Measurements from ENCODE around the gene BOD1L1.

The BOD1L1 gene

DNA sequence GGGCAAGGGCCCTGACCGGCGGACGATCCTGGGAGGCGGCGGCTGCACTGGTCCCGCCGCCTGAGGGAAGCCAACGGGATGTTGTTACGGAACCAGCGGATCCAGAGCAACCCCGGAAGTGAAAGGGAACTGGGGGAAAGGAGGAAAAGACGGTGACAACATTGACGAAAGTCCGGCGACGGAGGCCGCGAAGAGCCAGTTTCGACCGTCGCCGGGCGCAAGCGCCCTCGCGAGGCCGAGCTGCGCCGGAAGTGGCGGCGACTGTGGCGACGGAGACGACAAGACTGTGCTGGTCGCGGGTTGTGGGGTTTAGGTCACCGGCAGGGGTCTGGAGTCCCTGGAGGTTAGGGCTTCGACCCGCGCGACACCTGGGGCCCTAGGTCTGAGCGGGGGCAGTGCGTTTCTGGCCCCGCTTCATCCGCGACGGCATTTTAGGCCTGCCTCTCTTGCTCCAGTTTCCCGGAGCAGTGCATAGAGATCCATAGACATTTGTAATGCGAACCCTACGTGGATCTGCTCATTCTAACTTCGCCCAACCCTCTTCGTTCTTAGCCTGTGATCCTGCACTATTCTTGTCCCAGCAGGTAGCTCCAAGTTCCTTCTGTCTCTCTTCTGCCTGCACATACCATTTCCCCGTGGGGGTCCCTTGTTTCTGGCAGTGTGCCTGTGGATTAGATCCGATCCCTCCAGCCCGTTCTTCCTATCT is at the start of gene BOD1L1:
BOD1L1 (minus strand) TSS at position 120 of the 706 bp plus-strand sequence. CDS start 138 bp downstream, outside the sequence.
- DNase-seq, result peak; percentile 86

DNA sequence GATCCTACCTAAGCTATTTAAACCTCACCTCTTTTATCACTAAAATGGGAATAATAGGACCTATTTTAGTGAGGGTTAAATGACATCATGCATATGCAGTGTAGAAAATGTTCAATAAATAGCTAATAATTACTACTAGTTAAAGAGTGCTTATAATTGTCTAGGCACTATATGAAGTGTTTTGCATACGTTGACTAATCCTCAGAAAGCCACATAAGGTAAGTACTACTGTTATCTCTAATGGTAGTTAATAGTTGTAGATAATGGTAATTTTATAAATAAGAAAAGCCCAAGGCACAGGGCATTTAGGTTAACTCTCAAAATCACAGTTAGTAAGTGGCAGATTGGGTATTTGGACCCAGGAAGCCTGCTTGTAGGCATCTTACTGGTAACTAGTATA is 47.4 kb upstream of the BOD1L1 start:
- DNase-seq, result no peak

DNA sequence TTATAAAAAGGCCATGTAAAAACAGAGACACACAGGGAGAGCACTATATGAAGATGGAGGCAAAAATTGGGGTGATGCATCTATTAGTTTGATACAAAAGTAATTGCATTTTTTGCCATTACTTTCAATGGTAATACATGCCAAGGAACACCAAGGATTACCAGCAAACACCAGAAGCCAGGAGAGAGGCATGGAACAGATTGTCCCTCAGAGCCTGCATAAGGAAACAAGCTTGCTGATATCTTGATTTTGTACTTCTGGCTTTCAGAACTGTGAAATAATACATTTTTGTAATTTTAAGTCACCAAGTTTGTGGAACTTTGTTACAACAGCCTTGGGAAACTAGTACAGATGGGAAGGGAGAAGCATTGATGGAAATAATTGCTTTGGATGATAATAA is 45.6 kb upstream of the BOD1L1 start:
- DNase-seq, result no peak

DNA sequence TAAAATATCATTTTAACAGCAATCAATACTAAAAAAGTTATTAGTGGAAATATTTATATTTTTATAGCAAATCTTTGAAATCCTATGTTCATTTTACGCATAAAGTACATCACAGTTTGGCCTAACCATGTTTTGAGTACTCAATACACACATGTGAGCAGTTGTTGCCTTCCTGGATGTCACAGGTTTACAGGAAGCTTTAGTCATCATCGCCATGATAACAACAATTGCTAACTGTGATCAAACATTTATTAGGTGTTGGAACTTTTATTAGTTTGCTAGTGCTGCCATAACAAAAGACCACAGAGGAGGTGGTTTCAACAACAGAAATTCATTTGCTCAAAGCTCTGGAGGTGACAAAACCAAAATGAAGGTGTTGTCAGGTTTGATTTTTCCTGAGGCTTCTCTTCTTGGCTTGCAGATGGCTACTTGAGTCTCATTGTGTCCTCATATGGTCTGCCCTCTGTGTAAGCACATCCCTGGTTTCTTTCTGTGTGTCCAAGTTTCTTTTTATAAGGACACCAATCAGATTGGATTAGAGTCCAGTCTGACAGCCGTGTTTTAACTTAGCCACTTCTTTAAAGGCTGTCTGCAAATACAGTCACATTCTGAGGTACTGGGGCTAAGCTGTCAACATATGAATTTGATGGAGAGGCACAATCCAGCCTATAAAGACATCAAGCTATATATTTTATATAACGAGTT is 43.1 kb upstream of the BOD1L1 start:
- no peak for DNase-seq

DNA sequence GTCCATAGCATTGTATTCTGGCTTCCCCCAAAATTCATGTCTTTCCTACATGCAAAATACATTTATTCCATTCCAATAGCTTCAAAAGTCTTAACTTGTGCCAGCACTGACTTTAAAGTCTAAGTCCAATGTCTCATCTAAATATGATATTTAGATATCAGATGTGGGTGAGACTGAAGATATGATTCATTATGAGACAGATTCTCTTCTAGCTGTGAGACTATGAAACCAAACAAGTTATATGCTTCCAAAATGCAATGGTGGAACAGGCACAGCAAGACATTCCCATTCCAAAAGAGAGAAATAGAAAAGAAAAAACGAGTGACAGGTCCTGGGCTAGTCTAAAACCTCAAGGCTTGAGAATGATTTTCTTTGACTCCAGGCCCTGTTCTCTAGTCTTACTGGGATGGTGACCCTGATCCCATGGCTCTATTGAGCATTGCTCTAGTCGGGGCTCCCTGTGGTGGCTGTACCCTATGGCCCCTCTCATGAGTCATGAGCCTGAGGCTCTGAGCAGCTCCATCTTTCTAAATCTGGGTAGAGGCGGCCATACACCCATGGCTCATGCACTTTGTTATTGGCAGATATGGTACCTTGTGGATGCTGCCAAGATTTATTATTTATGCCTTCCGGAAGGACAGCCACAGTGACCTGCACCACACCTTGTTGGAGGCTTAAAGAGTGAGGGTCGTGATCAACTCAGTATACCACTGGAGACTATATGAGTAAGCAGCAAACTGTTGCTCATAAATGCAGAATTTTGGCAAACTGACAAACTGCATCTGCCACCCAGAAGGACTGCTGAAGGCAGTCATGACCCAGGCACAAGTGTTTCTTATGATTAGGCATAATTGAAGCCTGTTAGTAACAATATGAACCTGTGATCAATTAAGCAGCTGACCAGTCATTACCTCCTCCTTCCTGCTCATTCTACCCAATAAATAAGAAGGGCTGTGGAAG is 38.5 kb upstream of the BOD1L1 start:
- no peak for DNase-seq

DNA sequence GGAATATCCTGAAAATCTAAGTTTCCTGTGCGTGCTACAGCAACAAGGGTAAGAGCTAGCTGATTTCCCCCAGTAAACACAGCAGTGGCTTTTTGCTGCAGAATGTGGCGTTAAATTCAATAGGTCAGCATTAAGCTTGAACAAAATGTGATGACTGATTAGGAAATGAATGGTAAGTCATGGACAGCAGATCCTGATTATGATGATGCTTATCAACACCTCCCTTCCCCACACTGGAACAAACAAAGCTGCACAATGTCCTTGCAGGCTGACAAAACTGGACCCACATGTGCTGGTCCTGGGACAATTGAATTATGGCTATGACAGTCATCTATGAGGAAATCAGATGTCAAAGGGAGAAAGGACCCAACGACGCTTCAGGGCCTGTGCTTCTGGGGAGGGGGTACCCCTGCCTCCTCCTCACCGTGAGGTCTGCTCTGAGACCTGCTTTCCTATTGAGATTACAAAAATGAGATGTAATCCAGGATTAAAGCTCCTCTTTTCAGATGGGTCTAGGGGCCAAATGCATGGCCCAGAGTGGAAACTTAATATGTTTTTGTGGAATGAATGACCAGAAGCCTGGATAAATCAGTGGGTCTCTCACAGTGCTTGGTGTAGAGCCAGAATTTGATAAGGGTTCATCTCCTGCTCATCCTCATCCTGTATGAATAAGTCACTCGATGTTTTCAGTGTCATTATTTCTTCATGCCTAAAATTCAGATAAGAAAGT is 32.0 kb upstream of the BOD1L1 start:
- no peak for DNase-seq

DNA sequence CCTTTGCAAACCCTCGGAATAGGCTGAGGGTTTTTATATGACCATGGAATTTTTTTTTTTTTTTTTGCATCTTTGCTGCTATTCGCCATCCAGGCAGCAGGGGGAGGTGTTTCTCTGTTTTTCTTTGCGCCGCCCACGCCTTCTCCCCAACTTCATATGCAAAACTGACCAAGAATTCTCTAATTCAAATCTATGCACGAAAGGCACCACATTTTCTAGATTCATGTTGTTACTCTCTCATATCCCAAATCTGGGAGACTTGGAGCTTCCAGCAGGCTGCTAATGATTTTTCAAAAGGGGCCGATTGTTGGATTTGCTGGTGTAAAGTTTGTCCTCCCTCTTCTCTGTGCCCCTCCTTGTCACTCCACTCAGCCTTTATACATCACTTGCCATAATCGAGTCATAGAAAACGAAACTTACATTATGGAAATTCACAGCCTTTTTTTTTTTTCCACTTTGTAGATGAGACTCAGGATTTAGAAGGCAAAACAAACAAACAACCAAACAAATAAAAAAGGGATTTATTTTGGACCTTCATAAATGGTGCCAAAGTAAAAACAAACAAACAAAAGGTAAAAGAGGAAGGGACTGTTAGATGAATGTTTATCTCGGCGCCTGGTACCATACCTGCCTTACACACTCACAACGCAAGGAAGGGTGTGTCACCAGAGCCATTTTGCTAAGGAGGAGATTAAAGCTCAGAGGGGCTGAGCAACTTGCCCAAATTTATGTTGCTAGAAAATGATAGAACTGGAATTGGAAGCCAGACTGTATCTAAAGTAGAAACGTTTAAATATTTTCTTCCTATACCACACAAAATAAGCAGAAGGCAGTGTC is 29.3 kb upstream of the BOD1L1 start:
- peak; percentile 65 for DNase-seq

DNA sequence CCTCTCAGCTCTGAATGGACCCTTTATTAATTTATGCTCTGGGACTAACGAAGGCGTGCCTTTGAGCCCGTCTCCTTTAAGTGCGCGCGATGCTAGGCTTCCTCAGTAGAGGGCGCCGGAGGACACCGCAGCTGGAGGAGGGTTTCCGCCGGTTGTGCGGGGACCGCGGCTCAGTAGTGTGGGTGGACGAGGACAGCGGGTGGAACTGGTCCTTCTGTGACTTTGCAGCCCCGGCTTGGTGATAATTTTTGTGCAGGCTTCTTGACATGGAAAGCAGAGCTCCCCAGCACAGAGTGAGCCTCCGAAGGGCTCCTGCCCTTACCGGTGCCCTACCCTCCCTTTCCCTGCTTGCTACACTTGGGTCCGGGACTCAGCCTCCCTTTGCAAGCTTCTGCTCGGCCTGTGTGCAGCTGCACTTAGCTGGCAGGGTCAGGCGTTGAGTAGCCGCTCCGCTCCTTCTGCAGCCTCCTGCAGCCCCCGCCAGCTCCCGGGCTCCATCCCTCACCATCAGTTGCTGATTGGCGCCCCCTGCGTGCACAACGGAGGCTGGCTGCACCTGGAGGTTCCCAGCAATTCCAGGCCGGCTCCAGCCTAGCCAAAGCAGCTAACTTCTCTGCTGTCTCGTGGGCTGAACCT is 26.8 kb upstream of the BOD1L1 start:
- peak; percentile 77 for DNase-seq

DNA sequence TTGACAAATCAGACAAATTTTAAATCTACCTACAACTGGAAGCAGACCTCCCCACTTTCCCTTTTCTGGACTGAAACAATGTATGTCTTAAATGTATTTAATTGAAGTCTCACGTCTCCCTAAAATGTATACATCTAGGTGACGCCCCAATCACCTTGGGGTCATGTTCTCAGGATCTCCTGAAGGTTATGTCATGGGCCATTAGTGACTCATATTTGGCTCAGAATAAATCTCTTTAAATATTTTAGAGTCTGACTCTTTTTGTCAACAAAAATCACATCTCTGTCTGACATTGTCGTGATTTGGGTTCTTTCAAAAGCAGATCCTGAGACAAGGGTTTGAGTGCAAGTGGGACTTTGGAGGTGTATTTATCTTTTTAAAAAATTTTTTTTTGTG is 26.2 kb upstream of the BOD1L1 start:
- DNase-seq, result no peak

DNA sequence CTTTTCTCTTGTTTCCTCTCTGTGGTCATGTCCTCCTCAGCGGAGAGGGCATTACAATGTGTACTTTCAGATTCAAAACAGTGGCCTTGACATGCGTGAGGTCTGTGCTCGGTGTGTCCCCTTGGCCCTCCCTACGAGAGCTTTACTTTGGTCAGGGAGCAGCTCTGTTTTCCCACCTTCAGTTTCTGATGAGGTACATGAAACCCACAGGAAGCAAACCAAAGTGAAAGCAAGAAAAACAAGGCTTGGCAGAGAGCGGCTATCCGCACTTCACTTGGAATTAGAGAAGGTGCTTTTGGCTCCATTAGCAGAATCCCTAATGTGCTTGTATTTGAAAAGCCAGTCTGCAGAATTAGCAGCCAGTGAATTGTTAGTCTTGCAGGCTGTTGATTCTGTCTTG is 19.5 kb upstream of the BOD1L1 start:
- no peak for DNase-seq

DNA sequence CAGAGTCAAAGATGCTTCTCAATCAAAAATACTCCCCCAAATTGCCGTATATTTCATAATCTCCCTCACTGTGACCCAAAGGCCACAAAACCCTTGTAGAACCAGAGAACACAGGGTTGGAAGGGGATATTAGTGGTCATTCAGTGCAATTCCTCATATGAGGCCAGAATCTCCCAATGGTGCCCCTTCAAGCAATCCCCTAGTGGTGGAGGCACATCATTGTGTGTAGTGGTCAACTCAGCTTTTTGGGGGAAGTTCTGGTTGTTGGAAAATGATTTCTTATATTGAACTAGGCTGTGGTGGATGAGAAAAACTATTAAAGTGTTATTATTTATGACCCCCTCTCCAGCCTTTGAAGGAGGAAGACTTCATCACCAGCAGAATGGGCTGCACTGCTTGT is 17.6 kb upstream of the BOD1L1 start:
- DNase-seq, result no peak

DNA sequence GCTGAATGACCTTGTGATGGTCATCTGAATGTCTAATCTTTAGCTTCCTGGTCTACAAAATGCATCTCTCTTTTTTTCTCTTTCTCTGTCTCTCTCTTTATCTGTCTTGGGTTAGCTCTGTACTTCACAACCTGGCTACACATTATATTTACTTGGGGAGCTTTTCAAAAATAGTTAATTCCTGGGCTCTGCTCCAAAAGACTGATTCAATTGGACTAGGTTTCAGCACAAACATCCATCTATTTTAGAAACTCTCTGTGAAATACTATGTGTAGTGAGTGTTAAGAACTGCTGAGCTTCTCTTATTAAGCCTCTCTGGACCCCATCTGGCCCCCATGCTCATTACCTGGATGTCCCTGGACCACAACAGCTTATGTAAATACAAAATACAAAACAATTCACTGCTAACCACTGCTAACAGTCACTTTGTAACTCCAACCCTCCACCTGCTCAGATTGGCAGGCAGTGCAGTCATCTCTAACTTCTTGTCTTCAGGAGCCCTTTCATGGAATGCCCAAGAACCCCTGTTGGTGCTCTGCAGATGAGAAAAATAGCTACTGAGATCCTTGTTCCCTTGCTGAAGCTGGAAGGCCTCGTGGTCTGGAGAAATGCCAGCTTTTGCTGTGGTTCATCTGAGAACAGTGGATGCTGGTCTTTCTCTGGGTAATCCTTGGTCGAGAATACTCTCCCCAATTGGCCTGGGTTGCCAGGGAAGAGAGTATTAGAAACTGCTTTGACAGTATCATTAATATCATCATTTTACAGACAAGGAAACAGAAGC is 14.8 kb upstream of the BOD1L1 start:
- no peak for DNase-seq

DNA sequence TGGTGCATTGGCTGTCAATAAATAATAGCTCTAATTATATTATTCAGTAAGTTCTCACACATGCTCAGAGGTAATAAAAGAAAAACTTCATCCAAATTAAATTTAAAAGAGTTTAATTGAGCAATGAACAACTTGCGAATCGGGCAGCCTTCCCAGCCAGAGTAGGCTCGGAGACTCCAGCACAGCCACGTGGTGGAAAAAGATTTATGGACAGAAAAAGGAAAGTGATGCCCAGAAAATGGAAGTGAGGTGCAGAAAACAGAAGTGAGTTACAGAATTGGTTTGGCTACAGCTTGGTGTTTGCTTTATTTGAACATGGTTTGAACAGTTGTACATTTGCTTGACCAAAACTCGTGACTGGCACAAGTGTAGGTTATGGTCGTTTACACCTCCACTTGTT is 13.6 kb upstream of the BOD1L1 start:
- DNase-seq, result no peak

DNA sequence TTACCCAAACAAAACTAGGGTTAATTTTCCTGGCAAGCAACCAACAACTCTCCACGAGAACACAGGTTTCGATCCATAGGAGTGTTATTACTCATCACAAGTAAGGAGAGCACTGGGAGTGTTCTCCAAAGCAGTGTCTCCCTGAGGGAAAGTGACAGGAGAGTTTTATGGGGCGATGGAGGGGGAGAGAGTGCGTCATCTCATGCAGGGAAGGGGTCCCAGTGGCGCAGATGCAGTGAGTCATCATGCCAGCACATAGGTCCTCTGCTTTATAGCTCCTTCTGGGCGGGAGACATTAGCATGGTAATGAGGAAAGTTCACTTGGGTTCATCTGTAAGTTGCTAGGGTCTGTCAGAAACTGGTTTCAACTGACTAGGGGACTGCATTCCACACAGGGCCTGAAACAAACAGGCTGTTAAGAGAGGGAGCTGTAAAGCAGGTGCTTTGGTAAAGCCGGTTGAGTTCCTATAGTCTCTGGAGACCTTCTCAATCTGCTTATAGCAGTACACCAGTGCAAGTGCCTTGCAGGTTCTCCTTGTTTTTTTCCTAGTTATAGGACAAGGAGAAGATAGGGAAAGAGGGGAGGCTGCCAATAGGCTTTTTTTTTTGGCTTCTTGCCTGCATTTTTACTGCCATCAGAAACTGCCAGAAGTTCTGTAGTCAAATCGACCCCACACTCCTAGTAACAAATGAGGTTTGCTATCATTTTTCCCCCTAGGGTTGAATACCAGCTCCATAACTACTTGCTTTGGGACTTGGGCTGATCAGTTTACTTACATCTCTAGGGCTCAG is 12.8 kb upstream of the BOD1L1 start:
- DNase-seq, result no peak

DNA sequence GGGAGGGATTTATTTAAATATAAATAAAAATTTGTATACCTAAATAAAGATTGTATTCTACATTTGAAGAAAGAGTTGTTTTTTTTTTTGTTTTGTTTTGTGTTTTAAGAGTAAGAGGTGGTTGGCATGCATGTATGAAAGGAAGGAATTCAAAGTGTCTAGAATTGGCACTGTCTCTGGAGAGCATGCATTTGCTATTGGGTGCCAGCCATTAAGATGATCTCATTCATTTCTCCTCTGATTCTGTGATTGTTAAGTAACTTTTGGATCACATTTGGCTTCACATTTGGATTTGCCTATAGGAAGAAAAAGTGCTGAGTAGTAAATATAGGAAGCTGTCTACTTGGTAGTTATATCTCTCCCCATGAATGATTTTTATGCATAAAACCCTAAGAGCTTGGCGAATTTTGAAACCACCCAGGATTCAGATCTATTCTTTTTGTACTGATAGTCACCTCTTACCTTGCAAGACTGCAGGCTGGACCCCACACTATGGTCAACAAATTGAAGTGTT is 7.8 kb upstream of the BOD1L1 start:
- DNase-seq, result no peak

DNA sequence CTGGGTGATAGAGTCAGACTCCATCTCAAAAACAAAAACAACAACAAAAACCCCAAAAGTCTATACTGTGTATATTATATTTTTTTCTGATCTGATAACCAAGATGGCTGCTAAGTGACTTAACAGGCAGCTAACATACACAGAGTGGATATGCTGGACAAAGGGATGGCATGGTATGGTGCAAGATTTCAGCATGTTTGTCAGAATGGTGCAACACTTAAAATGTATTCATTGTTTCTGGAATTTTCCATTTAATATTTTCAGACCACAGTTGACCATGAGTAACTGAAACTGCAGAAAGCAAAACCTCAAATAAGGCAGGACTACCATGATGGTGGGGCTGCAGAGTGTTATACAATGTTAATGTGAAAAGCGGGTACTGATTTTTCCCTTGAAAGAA is 6.1 kb upstream of the BOD1L1 start:
- DNase-seq, result no peak

DNA sequence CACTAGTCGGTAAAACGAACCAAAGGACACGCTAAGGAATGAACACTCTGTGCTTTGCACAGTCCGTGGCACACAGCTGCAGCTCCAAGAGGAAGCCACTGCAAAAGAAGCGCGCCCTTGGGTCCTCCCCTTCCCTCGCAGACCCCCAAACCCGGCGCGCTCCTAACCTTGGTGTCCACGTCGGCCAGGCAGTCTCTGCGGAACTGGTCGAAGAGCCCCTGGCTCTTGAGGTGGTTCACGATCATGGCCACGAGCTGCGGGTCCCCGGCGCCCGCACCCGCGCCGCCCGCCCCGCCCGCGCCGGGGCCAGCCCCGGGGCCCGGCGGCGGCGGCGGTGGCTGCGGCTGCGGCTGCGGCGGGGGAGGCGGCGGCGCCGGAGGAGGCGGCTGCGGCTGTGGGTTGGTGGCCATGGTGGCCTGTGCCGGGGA is 333 bp downstream of the BOD1L1 start:
- no peak for DNase-seq

DNA sequence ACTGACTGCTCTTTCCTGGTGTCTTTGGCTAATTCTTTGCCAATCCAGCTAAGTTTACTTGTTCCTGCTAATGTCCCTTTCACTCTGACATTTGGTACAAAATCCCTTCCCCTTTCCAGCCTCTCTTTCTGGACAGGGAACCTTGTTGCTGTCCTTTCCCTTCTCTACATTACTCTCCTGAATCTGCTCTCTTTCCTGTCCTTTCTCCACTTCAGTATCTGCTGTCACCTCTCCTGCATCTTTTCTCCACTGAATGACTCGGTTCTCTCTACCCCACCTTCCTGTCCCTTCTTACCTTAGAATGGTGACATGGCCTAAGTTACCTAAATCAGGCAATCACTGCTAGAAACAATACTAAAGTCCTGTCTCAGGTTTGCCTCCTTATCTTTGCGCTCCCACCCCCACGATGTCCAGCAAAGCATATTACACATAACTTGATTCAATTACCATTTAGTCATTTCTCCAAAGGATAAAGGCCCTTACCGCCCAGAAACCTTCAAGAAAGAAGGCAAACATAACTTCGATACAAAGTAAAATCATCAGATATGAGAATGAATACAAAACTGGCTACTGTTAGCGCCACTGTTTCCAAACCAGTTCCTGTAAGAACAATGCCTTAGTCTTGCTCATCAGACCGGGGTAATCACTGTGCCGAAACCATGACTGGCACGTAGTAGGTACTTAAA is 890 bp downstream of the BOD1L1 start:
- DNase-seq, result no peak
